GM10847 (cell line): Measurements from ENCODE around the gene AAK1.
A peak's percentile ranks its signal among the peaks of the same experiment; 100 is the strongest.

Experiments
- POLR2A ChIP-seq: IDR thresholded peaks from 2 replicates; pipeline ENCODE4 v1.6.1; 2011; ENCODE audit not compliant: insufficient read length; ENCODE audit errors: extremely low read depth

The AAK1 gene

DNA sequence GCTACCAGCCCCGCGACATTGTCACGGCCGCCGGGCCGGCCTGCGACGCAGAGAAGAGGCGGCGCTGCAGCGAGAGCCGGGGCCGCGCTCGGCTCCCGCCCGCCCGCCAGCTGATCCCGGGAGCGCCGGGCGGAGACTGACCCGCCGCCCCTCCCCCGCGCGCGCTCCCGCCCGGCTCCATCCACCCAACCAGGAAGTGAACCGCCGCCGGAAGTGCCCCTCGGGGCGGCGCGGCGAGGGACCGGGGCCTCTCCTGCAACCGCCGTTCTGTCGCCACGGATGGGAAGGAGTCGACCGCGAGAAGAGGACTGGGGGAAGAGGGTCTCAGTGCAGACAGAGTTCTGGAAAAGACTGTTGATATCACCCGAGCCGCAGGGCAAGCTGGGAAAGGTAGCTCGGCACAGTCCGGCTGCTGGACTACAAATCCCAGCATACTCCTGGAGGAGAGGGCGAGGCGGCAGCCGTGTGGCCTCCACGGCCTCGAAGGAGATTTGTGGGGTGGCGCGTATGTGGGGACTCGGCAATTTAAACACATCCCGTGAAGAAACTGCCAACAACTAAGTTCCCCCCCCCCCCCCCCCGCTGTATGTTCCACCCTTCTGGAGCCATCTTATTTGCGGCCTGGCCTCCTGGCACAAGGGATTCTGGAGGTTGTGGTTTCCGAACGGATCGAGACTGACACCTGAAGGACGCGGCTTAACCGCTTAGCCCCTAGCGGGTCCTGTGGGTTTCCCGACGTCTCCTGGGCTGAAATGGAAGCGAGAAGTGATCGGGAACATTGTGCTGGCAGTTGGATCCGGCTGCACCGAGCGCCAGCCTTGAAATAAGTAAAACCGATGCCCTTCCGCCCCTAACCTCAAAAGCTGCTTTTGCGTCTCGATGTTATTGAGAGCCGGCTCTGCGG is at the start of gene AAK1:
AAK1 (minus strand) TSS at position 138 of the 904 bp plus-strand sequence. CDS start 699 bp downstream, outside the sequence.
- TF ChIP-seq POLR2A: peak; percentile 35

- no peak for TF ChIP-seq POLR2A
Measured at GRCh38 chr2:69692424-69692823, 48.9 kb upstream of the AAK1 start.

DNA sequence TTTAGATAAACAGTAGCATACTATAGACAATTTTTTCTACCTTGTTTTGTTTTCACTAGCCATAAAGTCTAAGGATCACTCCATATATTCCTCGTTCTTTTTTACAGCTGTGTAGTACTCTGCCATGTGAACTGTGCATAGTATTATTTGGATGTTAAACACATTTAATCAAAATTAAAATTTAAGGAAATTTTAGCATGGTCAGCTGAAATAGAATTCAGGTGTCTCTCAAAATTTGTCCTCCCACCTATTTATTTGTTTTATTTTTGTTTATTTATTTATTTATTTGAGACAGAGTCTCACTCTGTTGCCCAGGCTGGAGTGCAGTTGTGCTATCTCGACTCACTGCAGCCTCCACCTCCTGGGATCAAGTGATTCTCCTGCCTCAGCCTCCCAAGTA is 46.4 kb upstream of the AAK1 start:
- TF ChIP-seq POLR2A: no peak

GRCh38 chr2:69689466-69689865 is 45.9 kb upstream of the AAK1 start:
- TF ChIP-seq POLR2A: no peak

GRCh38 chr2:69687971-69688611 is 44.6 kb upstream of the AAK1 start:
- no peak for TF ChIP-seq POLR2A

DNA sequence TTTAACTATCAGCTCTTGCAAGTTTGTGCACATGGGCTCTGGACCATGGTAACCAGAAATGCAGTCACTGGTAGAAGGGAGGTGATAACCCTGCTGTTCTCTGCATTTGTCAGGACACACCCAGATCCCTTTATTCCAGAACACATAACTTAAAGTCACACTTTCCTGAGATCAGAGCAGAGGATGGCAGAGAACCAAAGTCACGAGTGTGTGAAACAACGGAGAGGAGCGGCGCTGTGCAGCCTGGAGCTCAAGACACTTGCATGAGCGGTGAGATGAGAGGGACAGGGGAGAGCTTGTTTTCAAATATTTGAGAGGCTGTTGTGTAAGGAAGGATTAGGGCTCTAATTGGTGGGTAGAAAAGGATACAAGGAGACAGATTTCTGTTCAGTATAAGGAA is 43.3 kb upstream of the AAK1 start:
- TF ChIP-seq POLR2A: no peak

- TF ChIP-seq POLR2A: no peak
Measured at GRCh38 chr2:69685321-69686048, 41.9 kb upstream of the AAK1 start.

DNA sequence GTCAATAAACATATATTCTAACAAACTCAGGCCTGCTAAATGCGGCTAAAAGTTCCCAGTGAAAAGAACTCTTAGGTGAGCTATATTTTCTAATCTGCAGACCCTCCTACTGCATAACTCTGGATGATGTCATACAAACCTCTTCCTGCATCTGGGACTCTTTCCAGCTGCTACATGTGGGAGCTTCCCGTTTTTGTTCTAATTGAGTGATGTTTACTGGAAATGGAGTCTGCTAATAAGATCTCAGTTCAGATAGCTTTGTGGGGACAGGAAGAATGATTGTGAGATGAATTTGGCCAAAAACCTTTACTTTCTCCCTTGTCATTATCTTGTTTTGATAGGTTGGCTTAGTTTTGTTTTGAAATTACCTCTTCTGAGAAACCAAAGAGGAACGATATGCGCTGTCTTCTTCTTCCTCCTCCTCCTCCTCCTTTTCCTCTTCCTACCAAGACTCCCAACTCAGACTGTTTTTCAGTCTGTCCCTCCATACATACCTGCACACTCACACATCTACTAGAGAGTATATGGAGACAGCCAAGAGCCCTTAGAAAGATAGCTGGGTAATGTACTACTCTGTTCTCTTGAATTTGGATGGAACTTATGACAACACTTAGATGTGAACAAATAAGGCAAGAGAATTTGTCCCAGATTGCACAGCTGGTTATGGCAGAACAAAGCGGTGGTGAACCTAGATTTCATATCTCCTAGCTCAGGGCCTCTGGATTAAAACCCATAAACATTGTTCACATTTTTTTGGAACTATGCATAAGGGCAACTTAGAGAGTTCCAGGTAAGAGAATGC is 39.8 kb upstream of the AAK1 start:
- no peak for TF ChIP-seq POLR2A

DNA sequence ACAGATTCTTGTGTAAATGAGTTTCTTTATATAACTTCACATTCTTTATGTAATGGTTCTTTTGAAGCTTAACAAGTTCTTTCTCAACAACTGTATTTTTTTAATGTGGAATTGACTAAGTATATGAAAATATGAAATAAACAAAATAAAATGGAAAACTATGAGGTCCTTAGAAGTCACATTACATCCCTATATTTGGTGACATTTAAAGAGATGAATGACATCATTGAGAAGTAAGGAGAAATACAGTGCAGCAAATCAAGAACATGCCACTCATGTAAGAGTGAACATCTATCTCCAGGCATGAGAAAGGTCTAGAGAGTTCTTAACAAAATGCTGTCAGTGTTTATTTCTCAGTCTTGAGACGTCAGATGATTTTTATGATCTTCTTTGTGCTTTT is 39.0 kb upstream of the AAK1 start:
- TF ChIP-seq POLR2A: no peak

- TF ChIP-seq POLR2A: no peak
Measured at GRCh38 chr2:69680001-69680675, 36.6 kb upstream of the AAK1 start.

GRCh38 chr2:69677914-69678313 is 34.4 kb upstream of the AAK1 start:
- TF ChIP-seq POLR2A: no peak

DNA sequence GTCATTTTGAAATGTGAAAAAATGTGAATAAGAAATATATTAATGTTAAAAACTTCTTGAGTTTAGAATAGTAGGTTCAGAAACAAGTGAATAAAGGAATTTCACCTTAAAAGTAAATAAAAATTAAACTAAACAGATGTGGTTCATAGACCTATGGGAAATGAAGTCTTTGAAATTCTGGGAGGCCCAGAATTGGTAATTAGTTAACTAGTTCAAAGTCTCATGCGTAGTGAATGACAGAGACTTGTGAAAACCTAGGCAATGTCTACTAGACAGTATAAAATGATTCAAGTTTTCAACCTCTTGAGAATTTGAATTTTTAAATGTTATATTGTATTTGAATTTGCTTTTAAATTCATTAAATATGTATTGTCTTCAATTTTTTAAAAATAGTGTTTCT is 32.6 kb upstream of the AAK1 start:
- TF ChIP-seq POLR2A: no peak

- no peak for TF ChIP-seq POLR2A
Measured at GRCh38 chr2:69674316-69674670, 30.8 kb upstream of the AAK1 start.

- no peak for TF ChIP-seq POLR2A
Measured at GRCh38 chr2:69669666-69670065, 26.1 kb upstream of the AAK1 start.
